Suprapubic skin (tissue), 4 donors: ENCODE results near the gene PLGLB1. TPM values are rescaled to one million over a fixed set of nuclear protein-coding genes. Genes with fewer than 3 reads are reported as not detected.
"Not testable (repeated sequence)": the region's sequence is repeated elsewhere in the genome, so short reads cannot be mapped to it uniquely, and the experiment has no call there.

Experiments used
- DNase-seq, 2 donors: peaks; one replicate each; pipeline ENCODE4 v3.0.0-alpha.2; 2019; ENCODE audit warnings: low spot score in 2 of 2
- H3K27ac ChIP-seq: fragments of 200-600 bp; sonication (generic); one replicate; pipeline ENCODE4 v1.5.1; 2019
- H3K27me3 ChIP-seq: fragments of 200-600 bp; sonication (generic); one replicate; pipeline ENCODE4 v1.5.1; 2019
- H3K36me3 ChIP-seq: fragments of 200-600 bp; sonication (generic); one replicate; pipeline ENCODE4 v1.5.1; 2019
- H3K4me1 ChIP-seq: fragments of 200-600 bp; sonication (generic); one replicate; pipeline ENCODE4 v1.5.1; 2019
- H3K4me3 ChIP-seq: fragments of 200-600 bp; sonication (generic); one replicate; pipeline ENCODE4 v1.5.1; 2019; ENCODE audit warnings: mild to moderate bottlenecking
- H3K9me3 ChIP-seq: fragments of 200-600 bp; sonication (generic); one replicate; pipeline ENCODE4 v1.5.1; 2019
- WGBS: methylation state at CpG from one replicate; pipeline ENCODE4 v1.1.5; 2018; 5-methylcytosine and 5-hydroxymethylcytosine counted together
- total RNA-seq, 4 donors: library from RNA; depleted of rRNA; stranded (reverse); fragments of >200 nt; gene quantifications; one replicate each; pipeline ENCODE4 v1.1.0, GENCODE V29; 2016

The PLGLB1 gene
- total RNA-seq, 4 donors from 2014 or later: 1.6 to 20.7 (median 6.7) TPM; not detected in 1

- not testable (repeated sequence) for DNase-seq, H3K27me3 ChIP-seq, H3K4me3 ChIP-seq, H3K4me1 ChIP-seq, H3K36me3 ChIP-seq, H3K27ac ChIP-seq, H3K9me3 ChIP-seq
- WGBS: no CpG with 5 or more reads among the region's 9 CpGs
These were observed 2.6 kb downstream of the PLGLB1 start for GRCh38 chr2:87019053-87019452.

DNA sequence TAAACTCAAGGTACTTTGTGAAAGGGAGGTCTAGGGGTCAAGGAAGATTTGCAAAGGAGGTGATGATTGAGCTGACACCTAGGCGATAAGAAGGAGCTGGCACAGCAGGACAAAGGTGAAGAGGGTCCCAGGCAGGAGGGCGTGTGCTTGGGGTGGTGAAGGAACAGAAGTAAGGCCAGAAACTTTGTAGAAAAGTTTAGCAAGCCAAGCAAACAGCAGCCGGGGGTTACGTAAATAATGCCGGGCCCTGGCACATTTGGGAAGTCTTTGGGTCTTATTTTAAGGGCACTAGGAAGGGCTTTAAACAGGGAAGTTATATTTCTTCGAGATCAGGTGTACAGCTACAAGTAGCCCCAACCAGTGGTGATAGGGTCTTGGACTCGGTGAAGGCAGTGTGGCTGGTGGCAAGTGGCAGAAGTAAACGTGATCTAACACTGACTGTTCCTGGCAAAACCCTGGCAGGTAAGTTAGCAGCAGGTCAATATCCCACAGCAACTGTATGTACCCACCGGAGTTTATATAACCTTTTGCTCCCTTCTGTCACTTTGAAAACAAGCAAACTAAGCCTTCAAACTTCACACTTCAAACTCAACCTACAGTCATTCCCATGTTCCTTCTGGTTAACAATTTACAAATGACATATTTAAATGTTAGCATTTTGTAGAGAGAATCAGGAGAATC is 7.0 kb downstream of the PLGLB1 start:
- H3K4me1 ChIP-seq, H3K9me3 ChIP-seq, H3K36me3 ChIP-seq, H3K4me3 ChIP-seq, H3K27me3 ChIP-seq, DNase-seq, H3K27ac ChIP-seq: not testable (repeated sequence)
- 83% methylated on average over 2 of the region's 9 CpGs for WGBS

GRCh38 chr2:87004398-87004797 is 17.2 kb downstream of the PLGLB1 start:
- not testable (repeated sequence) for H3K27me3 ChIP-seq, H3K4me1 ChIP-seq, H3K27ac ChIP-seq, H3K9me3 ChIP-seq, H3K4me3 ChIP-seq, DNase-seq, H3K36me3 ChIP-seq
- no CpG with 5 or more reads among the region's 2 CpGs for WGBS

Other genes with a start within 250 kb of the PLGLB1 start
- gene CD8A, start 230.9 kb downstream of the PLGLB1 start, total RNA-seq: 1 to 10 TPM in 2 of 4 donors, under 1 TPM in 1, not detected in 1; 0.15 to 1.5 (median 1.2) TPM
- gene CD8B, start 160.0 kb downstream of the PLGLB1 start, total RNA-seq: 1 to 10 TPM in 2 of 4 donors, not detected in 2; 1.2 to 1.6 TPM
- gene RGPD1, start 79.7 kb downstream of the PLGLB1 start, total RNA-seq: 1 to 10 TPM in 1 of 4 donors, under 1 TPM in 2, not detected in 1; 0.23 to 6.3 (median 0.34) TPM